ENCODE data around the gene MFSD6. TPM values are rescaled to one million over a fixed set of nuclear protein-coding genes. Genes with fewer than 3 reads are reported as not detected.

Gene MFSD6
- total RNA-seq, 1 donor from 2014 or later = 15.1 TPM

GRCh38 chr2:190456833-190457232, 48.7 kb downstream of the MFSD6 start:
- DNase-seq (ENCODE audit: low spot score, unreplicated experiment) = no peak
- Mint-ChIP-seq H3K4me1 (ENCODE audit: low read depth) (peaks cover 8% of the 10 kb centered on the region), H3K27me3 (no peaks in the 10 kb centered on the region), H3K27ac (no peak overlapping the region), H3K36me3 (ENCODE audit: insufficient read depth) (peaks cover 4% of the 10 kb centered on the region), H3K4me3 (ENCODE audit: low read depth) (no peak overlapping the region), H3K9me3 (ENCODE audit: low read depth) (no peaks in the 10 kb centered on the region)
- TF ChIP-seq CTCF (IDR thresholded peaks at IDR 0.05; ENCODE audit: unreplicated experiment) = no peak

- Mint-ChIP-seq H3K4me1 (ENCODE audit: low read depth) (peaks cover 8% of the 10 kb centered on the region), H3K9me3 (ENCODE audit: low read depth) (no peaks in the 10 kb centered on the region), H3K4me3 (ENCODE audit: low read depth) (no peak overlapping the region), H3K27me3 (no peaks in the 10 kb centered on the region), H3K36me3 (ENCODE audit: insufficient read depth) (peaks cover 4% of the 10 kb centered on the region), H3K27ac (no peak overlapping the region)
- TF ChIP-seq CTCF (IDR thresholded peaks at IDR 0.05; ENCODE audit: unreplicated experiment) = no peak
- no peak for DNase-seq (ENCODE audit: low spot score, unreplicated experiment)
These were observed 49.1 kb downstream of the MFSD6 start for GRCh38 chr2:190457256-190457655.

GRCh38 chr2:190458352-190459107, 50.4 kb downstream of the MFSD6 start:
- TF ChIP-seq CTCF (IDR thresholded peaks at IDR 0.05; ENCODE audit: unreplicated experiment) = no peak

GRCh38 chr2:190459881-190460280, 51.7 kb downstream of the MFSD6 start:
- H3K27ac Mint-ChIP-seq = no peak overlapping the region
- peaks cover 4% of the 10 kb centered on the region for H3K36me3 Mint-ChIP-seq (ENCODE audit: insufficient read depth)
- H3K27me3 Mint-ChIP-seq = no peaks in the 10 kb centered on the region
- H3K4me1 Mint-ChIP-seq (ENCODE audit: low read depth) = no peaks in the 10 kb centered on the region
- no peak overlapping the region for H3K4me3 Mint-ChIP-seq (ENCODE audit: low read depth)
- no peak for DNase-seq (ENCODE audit: low spot score, unreplicated experiment)
- H3K9me3 Mint-ChIP-seq (ENCODE audit: low read depth) = no peaks in the 10 kb centered on the region
- no peak for TF ChIP-seq CTCF (IDR thresholded peaks at IDR 0.05; ENCODE audit: unreplicated experiment)

More at GRCh38 chr2:190458352-190459107, 50.4 kb downstream of the MFSD6 start:
- Mint-ChIP-seq H3K4me1 (ENCODE audit: low read depth) (peaks cover 3% of the 10 kb centered on the region), H3K9me3 (ENCODE audit: low read depth) (no peaks in the 10 kb centered on the region), H3K27ac (no peak overlapping the region), H3K27me3 (no peaks in the 10 kb centered on the region), H3K36me3 (ENCODE audit: insufficient read depth) (peaks cover 4% of the 10 kb centered on the region), H3K4me3 (ENCODE audit: low read depth) (no peak overlapping the region)
- DNase-seq (ENCODE audit: low spot score, unreplicated experiment) = no peak

- no peak for DNase-seq (ENCODE audit: low spot score, unreplicated experiment)
- no peak overlapping the region for H3K27ac Mint-ChIP-seq
- no peaks in the 10 kb centered on the region for H3K27me3 Mint-ChIP-seq
- no peak for TF ChIP-seq CTCF (IDR thresholded peaks at IDR 0.05; ENCODE audit: unreplicated experiment)
- H3K4me3 Mint-ChIP-seq (ENCODE audit: low read depth) = no peak overlapping the region
- H3K36me3 Mint-ChIP-seq (ENCODE audit: insufficient read depth) = peaks cover 4% of the 10 kb centered on the region
- no peaks in the 10 kb centered on the region for H3K9me3 Mint-ChIP-seq (ENCODE audit: low read depth)
- no peaks in the 10 kb centered on the region for H3K4me1 Mint-ChIP-seq (ENCODE audit: low read depth)
These were observed 52.3 kb downstream of the MFSD6 start for GRCh38 chr2:190460487-190460886.

Data from progenitor cell of endocrine pancreas (in vitro differentiated cells).